Suppressor macrophage (primary cell): ENCODE data around the gene STXBP1.
"Not testable (repeated sequence)": the region's sequence is repeated elsewhere in the genome, so short reads cannot be mapped to it uniquely, and the experiment has no call there.

Source experiments
- DNase-seq, 4 experiments: peaks; one replicate each; pipeline ENCODE4 v3.0.0-alpha.2; 2020 to 2022

STXBP1 gene

DNA sequence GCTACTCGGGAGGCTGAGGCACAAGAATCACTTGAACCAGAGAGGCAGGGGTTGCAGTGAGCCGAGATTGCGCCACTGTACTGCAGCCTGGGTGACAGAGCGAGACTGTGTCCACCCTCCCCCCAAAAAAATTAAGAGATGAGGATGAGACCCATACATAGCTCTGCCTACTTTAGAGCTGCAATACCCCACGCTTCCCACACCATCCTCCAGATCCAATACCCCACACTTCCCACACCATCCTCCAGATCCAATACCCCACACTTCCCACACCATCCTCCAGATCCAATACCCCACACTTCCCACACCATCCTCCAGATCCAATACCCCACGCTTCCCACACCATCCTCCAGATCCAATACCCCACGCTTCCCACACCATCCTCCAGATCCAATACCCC lies 34.9 kb upstream of the STXBP1 start:
- not testable (repeated sequence) for DNase-seq

DNA sequence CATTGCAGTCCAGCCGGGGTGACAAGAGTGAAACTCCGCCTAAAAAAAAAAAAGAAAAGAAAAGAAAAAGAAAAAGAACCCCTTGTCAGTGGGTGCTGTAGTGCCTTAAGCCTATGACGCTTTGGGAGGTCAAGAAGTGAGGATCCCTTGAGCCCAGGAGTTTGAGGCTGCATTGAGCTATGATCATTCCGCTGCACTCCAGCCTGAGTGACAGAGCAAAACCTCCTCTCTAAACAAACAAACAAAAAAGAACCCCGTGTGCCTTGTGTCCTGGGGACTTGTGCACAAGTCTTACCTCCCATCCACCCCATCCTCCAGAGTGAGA lies 33.5 kb upstream of the STXBP1 start:
- no peak for DNase-seq

- peak; percentile 96 to 99 (median 98) for DNase-seq
Observed at GRCh38 chr9:127578952-127579853, 32.9 kb upstream of the STXBP1 start.

GRCh38 chr9:127580366-127580765 lies 31.7 kb upstream of the STXBP1 start:
- DNase-seq, result peak; percentile 83 to 92 (median 90)

DNA sequence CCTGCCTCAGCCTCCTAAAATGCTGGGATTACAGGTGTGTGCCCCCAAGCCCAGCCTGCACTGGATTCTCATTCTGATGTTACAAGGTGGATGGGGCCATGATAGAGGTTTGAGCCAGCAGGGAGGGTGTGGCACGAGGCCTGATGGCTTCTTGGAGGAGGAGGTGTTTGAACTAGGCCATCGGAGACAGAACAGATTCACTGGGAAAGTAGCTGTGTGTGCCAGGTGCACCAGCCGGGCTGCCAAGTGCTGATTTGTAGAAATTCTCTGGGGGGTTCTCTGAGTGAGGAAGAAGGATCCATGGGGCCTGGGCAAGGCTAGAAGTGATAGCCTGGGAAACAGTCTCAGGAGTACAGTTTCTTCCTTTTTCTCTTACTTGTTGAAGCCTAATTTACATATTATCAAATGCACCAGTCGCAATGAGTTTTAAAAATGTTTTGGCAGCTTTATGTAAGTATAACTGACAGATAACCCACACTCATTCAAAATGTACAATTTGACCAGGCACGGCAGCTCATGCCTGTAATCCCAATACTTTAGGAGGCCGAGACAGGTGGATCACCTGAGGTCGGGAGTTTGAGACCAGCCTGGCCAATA lies 31.1 kb upstream of the STXBP1 start:
- DNase-seq, result no peak

DNA sequence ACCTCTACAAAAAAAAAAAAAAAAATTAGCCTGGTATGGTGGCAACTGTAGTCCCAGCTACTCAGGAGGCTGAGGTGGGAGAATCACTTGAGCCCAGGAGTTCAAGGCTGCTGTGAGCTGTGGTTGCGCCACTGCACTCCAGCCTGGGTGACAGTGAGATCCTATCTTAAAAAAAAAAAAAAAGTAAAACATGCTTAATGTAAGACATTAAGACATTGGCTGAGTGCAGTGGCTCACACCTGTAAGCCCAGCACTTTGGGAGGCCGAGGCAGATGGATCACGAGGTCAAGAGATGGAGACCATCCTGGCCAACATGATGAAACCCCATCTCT lies 27.6 kb upstream of the STXBP1 start:
- not testable (repeated sequence) for DNase-seq

- peak in 2 of 4 experiments; percentile 50 to 56 for DNase-seq
Observed at GRCh38 chr9:127585161-127585819, 26.8 kb upstream of the STXBP1 start.

- no peak for DNase-seq
Observed at GRCh38 chr9:127586096-127586495, 26.0 kb upstream of the STXBP1 start.

DNA sequence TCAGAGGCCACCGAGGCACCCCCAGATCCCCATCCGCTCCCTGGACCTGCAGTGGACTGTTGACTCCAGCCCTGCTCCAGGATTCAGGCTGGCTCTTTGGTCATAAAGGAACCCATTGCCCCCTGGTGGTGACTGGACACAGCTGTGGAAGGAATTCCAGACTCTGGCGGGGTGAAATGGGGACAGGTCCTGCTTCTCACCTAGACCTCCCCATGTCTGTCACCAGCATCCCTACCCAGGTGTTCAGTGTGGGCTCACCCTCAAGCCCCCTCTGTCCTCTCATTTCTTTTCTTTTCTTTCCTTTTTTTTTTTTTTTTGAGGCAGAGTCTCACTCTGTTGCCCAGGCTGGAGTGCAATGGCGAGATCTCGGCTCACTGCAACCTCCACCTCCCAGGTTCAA lies 25.5 kb upstream of the STXBP1 start:
- DNase-seq, result peak; percentile 84 to 95 (median 89)

DNA sequence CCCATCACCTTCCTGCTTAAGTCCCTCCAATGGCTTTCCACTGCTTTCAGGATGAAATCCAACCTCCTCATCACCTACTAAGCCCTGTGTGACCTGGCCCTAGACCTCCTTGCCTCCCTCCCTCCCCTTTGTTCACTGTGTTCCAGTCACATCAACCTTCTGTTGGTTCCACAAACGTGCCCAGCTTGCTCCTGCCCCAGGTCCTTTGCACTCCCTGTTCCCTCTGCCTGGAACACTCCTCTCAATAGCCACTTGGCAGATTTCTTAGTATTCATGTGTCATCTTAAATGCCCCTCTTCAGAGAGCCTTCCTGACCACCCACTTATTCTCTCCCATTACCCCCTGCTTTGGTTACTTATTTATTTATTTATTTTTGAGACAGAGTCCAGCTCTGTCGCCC lies 24.1 kb upstream of the STXBP1 start:
- no peak for DNase-seq

DNA sequence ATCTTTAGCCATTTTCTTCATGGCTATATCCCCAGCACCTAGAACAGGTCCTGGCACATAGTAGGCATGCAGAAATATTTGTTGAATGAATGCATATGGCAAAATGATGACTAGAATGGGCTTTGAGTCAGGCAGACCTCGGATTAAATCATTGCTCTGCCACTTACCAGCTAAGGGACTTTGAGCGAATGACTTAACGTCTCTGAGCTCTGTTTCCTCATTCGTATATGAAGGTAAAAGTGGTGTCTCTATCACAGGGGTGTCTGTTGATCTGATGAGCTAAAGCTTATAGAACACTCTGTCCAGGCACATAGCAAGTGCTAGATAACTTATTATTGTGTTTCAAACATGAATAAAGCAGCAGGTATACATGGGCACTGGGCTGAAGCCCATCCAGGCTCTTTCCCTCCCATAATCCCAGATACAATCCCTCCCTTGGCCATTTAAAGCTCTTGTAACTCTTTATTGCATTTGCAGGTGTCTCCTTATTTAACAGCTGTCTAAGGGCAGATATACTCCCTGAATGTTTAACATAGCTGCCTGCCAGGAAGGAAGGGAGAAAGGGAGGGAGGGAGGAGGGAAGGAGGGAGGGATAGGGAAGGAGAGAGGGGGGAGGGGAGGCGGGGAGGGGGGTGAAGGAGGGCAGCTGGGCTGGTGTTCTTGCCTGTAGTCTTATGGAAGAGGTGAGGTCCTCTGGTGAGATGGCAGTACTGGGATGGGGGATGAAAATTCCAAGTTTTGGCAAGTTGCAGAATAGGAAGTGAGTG lies 23.2 kb upstream of the STXBP1 start:
- no peak for DNase-seq

- DNase-seq, result peak; percentile 63 to 79 (median 65)
Observed at GRCh38 chr9:127589955-127590370, 22.1 kb upstream of the STXBP1 start.

- DNase-seq, result peak; percentile 48 to 76 (median 72)
Observed at GRCh38 chr9:127595611-127596010, 16.5 kb upstream of the STXBP1 start.

- DNase-seq, result no peak
Observed at GRCh38 chr9:127598839-127599549, 13.1 kb upstream of the STXBP1 start.

DNA sequence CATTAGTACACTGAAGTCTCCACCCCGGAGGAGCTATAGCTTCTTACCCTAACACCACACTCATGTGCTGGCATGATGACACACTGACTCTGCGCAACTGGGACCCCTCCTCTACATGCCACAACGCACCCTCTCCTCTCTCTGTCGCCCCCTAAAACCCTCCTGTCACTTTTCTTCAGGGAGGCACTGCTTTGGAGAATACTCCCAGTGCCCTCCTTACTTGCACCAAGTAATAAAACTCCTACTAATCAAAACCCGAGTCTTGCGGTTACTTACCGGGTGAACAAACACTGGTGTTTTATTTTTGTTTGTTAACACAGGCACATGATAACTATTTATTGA lies 12.6 kb upstream of the STXBP1 start:
- DNase-seq, result no peak

- no peak for DNase-seq
Observed at GRCh38 chr9:127603226-127603625, 8.9 kb upstream of the STXBP1 start.

GRCh38 chr9:127606043-127606442 lies 6.0 kb upstream of the STXBP1 start:
- DNase-seq, result no peak

DNA sequence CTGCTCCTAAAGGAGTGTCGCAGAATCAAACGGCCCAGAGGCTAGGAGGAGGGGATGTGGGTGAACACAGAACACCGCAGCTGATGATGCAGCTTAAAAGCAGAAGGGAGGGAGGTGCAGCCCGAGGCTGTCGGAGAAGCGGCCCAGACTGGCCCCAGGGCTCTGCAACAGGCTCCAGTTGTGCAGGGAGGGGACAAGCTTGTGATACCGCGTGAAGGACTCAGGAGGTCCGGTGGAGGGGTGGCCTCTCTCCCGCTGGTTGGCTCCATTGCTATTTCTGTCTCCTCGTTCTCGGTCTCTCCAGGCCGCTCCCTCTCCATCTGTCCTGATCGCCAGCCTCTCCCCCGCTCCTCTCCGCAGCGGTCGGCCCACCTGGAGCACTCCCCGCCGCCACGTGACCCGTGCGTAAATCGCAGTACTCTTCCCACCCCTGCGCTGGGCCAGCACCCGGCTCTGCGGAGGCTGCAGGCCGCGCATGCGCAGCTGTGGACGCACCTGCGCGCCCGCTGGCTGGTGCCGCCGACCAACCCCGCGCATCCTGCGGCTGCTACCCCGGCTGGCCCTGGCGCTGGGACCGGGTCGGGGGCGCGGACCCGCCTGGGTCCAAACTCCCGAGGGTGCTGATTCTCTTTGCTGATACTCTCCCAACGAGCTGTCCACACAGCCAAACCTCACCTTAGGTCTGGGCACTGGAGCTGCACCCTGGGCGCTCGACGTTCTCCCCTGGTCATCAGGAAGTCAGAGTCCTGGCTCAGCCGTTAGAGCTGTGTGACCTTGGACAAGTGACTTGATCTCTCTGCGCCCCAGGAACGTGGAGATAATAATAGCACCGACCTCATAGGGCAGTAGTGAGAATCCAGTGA lies 3.7 kb upstream of the STXBP1 start:
- peak; percentile 61 to 81 (median 74) for DNase-seq

DNA sequence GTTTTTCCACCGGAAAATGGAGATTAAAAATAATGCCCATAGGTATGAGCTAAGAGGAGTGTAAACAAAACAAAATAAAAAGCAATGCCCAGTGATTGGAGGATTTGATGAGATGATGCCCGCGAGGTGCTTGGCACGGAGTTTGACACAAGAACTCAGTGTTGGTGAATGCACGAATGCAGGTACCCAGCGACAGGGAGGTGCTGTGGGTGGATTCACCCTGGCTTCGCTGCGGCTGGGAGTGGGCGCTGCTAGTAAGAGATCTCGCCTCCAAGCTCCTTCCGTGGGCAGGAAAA lies 526 bp upstream of the STXBP1 start:
- no peak for DNase-seq

- peak; percentile 15 to 69 (median 42) for DNase-seq
Observed at GRCh38 chr9:127612939-127613582, 984 bp downstream of the STXBP1 start.

DNA sequence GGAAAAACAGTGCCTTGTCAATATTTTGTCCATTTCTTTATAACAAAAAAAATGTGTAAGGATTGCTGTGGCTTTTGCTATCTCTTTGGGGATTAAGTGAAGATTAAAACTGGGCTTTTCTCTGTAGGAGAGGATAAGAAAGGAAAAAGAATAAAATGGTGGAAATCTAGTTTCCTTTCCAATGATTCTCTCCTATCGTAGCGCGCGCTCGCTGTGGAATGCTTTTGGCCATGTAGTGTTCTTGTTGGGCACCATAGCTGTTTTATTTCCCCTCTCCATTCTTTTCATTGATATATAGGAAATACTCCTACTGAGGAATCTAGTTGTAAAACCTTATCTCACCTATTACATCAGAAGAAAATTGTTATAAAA lies 1.5 kb downstream of the STXBP1 start:
- DNase-seq, result no peak
